HG03039 (cell line): ENCODE data around the gene ZNF417.
A peak's percentile ranks its signal among the peaks of the same experiment; 100 is the strongest.
"Not testable (repeated sequence)": the region's sequence is repeated elsewhere in the genome, so short reads cannot be mapped to it uniquely, and the experiment has no call there.

ENCODE experiments used
- ATAC-seq: cut with Tn5 transposase; IDR thresholded peaks from one replicate; pipeline ENCODE4 v1.9.1; 2021; ENCODE audit warnings: mild to moderate bottlenecking, moderate library complexity; ENCODE audit not compliant: unreplicated experiment

ZNF417 gene

GRCh38 chr19:57916168-57916995 is at the start of gene ZNF417:
Gene ZNF417 (minus strand): TSS chr19:57916592. CDS start chr19:57916411, 181 bp downstream.
- ATAC-seq = peak; percentile 90

DNA sequence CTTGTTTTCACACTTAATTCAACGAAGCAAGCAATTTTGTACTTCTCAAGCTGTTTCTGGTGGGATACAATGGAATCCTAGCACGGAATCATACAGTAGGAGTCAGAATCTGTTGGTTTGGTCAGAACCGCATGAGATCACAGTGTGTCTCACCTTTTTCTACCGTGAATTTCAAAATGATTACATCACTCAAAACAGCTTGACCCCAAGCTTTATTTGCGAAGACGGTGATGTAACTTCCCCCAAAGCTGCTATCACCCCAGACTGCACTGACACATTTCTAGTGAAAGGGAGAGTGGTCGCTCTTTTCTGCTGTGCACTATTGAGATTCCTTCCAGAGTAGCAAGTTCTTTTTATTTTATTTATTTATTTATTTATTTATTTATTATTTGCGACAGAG is 48.4 kb upstream of the ZNF417 start:
- no peak for ATAC-seq

- no peak for ATAC-seq
Measured at GRCh38 chr19:57961785-57962184, 45.4 kb upstream of the ZNF417 start.

DNA sequence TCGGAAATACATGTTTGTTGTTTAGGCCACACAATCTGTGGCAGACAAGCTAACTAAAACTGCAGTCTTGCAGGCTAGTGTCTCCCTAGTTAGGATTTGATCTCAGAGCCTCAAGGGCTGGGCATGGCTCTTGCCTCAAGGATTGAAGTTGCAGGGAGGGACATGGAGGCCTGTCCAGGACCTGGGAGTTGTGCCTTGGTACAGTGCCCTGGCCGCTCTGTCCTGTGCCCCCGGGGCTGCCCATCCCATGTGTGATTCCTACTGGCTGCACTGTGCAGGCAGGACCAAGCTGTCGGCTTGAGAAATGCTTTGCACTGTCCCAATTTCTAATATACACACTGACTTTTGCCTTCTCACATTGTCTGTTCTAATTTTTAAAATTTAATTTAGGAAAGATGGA is 38.6 kb upstream of the ZNF417 start:
- ATAC-seq = no peak

DNA sequence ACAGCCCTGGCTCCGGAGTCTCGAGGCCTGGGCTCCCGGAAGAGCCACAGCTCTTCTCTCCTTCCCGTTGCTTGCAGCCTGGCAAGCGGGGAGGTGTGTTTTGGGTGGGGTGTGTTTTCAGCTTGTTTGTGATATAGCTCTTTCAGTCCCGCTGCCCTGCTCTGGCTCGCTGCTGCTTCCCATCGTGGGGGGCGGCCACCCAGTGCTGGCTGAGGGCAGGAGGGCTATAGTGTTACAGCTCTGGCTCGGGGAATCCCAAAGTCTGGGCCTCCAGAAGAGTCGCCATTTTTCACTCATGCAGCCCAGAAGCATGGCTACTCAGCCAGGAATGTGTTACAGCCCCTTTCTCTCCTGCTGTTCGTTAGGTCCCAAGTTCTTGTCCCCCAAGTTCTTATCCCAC is 33.3 kb upstream of the ZNF417 start:
- ATAC-seq = no peak

DNA sequence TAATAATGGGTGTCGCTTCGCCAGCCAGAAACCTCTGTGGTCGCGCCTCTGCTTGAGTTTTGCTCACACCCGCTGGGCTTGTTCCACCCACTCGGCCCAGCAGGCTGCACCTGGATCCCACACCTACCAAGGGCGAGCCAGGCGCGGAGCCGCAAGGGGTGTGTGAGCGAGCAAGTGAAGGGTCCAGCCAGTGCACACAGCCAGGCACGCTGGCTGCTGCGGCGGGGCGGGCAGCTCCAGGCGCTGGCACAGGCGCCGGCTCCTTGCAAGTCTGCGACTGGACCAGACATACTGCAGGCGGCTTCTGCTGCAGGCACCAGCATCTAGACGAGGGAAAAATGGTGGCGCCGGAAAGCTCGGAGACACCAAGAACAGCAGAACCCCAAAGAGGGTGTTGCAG is 32.9 kb upstream of the ZNF417 start:
- ATAC-seq = no peak

DNA sequence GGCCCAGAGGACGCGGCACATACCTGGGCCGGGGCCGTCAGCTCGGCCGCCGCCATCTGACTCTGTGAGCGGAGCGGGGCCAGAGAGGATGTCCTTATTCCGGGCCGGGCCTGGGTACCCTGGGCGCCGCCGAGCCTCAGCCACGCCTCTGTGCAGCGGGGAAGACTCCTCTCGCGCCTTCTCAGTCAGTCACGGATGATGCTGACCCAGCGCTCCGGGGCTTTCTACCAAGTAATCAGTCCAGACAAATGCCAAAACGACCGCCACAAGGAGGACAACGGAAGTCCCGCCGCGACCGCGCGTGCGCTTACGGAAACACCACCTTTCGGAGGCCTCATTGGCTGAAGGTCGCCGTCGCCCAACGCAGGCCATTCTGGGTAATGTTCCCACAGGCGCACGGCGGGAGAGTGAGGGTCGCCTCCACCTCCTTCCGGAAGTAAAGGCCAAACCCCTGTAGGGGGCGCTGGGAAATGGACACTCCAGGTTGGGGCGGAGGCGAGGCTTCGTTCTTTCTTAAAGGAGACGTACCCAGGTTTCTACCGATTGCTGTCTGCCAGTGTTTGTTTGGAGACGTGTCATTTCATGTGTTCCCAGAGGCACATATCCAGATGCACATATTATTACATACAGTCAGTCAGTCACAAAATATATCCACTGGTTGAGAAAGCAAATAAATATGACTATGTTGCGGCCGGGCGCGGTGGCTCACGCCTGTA is 31.2 kb upstream of the ZNF417 start, which contains the start of gene ZNF256:
Gene ZNF256 (minus strand): TSS at position 288 of the 716 bp plus-strand sequence. CDS start 232 bp downstream, at position 56.
- ATAC-seq = peak; percentile 79

DNA sequence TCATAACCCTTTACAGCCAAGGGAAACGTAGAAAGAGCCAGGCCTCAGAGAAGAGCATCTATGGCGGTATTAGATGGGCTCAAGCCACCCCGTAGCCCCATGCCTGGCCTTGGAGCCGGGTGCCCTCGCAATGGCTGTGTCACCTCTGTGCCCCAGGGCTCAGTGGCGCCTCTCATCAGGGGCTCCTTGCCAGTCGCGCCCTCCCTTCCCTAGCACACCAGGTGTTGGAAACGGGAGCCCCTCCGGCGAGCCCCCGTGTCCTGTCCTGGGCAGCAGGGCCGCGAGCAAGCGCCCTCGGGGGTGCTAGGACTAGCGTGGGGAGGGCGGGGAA is 30.7 kb upstream of the ZNF417 start:
- ATAC-seq = peak; percentile 9

DNA sequence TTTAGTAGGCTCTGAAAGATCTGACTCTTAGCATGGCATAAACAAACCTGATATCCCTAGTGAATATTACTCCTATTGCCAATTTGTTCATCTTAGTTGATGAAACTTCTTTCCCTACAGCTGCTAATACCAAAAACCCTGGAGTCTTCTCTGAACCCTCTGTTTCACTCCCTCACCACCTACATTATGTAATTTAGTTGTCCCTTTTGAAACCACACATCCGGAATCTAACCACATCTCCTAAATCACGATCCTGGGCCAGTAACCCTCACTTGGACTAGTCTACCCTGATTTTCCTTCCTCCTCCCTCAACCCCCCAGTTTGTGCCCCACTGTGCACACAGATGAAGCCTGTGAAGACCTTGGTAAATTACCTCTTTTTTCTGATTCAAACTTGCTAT is 29.9 kb upstream of the ZNF417 start:
- no peak for ATAC-seq

GRCh38 chr19:57941593-57941992 is 25.2 kb upstream of the ZNF417 start:
- no peak for ATAC-seq

GRCh38 chr19:57935731-57936130 is 19.3 kb upstream of the ZNF417 start:
- ATAC-seq = no peak

GRCh38 chr19:57934820-57935665 is 18.7 kb upstream of the ZNF417 start, which contains the start of gene ZNF418:
Gene ZNF418 (minus strand): TSS chr19:57935402. CDS start chr19:57933822, 1,580 bp downstream.
- no peak for ATAC-seq

DNA sequence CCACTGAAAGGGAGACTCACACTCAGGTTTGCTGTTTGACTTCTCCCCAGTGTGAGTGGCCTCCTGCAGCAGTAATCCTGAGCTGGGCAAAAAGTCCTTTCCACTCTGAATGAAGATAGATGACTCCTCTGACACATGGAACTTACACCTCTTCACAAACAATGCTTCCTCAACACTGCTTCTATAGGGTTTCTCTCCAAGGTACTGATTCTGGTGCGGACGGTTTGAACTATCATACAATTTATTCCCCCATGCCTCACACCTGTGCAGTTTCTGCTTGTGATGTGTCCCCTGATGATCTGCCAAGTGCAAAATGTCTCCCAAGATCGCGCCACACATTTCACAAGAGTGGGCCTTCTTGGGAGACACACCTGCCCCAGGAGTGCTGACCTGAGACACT is 11.2 kb upstream of the ZNF417 start:
- ATAC-seq = no peak

DNA sequence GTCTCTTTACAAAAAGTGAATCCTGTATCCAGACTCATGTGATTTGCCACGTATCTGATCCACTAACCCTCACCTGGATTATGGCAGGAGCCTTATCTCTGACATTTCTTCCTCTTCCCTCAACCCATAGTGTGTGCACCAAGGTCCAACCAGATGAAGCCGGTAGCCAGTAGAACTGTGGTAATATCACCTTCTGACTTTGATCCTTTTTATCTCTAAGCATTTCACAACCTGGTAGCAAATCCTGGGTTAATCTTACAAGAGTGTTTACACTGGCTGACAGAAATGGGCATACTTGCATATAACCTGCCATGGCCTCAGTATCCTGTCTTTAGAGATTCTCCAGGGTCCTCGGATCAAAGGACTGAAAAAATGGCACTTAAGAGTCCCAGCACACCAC is 1.9 kb downstream of the ZNF417 start:
- ATAC-seq = no peak

- no peak for ATAC-seq
Measured at GRCh38 chr19:57907394-57907793, 9.0 kb downstream of the ZNF417 start.

- ATAC-seq = no peak
Measured at GRCh38 chr19:57905258-57905657, 11.1 kb downstream of the ZNF417 start.

DNA sequence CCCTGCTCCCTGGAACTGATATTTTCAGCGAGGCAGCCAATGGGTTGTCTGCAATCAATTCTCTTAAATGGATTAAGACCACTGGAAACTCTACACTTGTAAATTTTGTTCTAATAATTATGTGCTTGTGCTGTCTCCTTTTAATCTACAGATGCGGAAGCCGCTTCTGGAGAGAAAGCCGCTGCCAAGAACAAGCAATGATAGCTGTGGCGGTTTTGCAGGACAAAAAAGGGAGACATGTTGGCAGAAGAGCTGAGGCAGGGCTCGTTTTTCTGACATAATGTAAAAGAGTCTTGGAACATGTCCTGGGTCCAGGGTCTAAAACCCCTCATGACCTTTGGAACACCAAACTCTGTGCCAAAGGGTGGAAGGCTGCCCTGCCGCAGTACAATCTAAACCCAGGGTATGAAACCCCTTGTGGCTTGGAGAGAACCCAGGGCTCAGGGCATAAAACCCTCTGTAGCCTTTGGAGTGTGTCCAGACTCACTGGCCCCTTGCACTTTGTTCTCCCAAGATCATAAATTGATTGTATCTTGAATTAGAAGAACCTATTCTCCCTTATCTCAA is 12.7 kb downstream of the ZNF417 start:
- ATAC-seq = no peak

DNA sequence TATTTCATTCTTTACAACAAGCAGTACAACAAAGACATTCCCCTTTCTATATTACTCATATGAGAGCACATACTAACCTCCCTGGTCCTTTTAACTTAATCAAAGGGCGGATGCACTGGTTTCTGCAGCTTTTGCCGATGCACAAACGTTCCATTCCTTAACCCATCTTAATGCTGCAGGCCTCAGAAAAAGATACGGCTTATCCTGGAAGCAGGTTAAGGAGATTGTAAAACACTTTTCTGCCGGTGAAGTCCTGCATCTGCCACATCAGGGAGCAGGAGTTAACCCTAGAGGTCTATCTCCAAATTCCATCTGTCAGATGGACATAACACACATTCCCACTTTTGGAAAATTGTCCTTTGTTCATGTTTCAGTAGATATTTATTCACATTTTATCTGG is 16.1 kb downstream of the ZNF417 start:
- ATAC-seq = no peak

- not testable (repeated sequence) for ATAC-seq
Measured at GRCh38 chr19:57890706-57891105, 25.7 kb downstream of the ZNF417 start.

DNA sequence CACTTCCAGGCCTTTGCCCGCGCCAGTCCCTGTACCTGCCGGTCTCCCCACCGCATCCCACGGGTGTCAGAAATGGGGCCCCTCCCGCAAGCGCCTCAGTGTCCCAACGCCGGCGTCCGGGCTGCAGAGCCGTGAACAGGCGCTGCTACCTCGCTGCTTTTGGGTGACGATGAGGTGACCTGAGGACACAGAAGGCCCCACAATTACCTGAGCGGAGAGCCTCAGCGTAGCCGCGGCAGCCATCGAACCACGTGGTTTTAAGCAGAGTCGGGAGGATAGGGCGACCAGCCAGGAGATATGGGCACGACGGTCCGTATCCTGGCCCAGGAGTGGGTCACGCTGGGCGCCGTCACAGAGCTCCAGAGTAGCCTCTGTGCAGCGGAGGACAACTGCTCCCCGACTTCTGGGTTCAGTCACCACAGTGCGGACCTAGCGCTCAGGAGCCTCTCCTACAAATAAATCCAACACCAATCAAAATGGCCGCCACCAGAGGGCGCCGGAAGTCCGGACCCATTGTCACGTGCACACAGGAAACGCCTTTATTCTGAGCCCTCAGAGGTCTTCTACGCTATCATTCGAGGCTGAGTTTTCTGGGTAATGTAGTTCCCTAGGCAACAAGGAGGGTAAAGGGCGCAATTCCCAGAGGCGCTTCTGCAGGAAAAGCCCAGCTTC is 27.7 kb downstream of the ZNF417 start, which contains the start of gene ZNF814:
Gene ZNF814 (minus strand): TSS at position 478 of the 672 bp plus-strand sequence. CDS start 235 bp downstream, at position 243.
- peak; percentile 68 for ATAC-seq
